PC-3 (cell line): ENCODE measurements around the gene MID1.

Source experiments
- CTCF ChIP-seq: fragments of 300-600 bp; sonication (generic); conservative IDR thresholded peaks from 2 replicates; pipeline ENCODE4 v1.5.1; 2017; ENCODE audit warnings: antibody characterized with exemption, low read depth, mild to moderate bottlenecking, low read length
- EZH2phosphoT487 ChIP-seq: fragments of 300-600 bp; sonication (generic); IDR thresholded peaks from 2 replicates; pipeline ENCODE4 v1.6.1; 2018; ENCODE audit warnings: mild to moderate bottlenecking, antibody characterized with exemption, low read length, borderline replicate concordance

- TF ChIP-seq EZH2phosphoT487 (no peak), CTCF (no peak)
These were observed 9.9 kb upstream of the MID1 start for GRCh38 chrX:10630320-10630719.
